Activated T-helper 1 cell treated with anti-CD3 and anti-CD28 coated beads, Interleukin-2, amount 50 U/mL, for 16 hours (primary cell): ENCODE measurements around the gene OR2A14.
"Not testable (repeated sequence)": the region's sequence is repeated elsewhere in the genome, so short reads cannot be mapped to it uniquely, and the experiment has no call there.

ENCODE experiments used
- DNase-seq, 2 donors: peaks; one replicate each; pipeline ENCODE4 v3.0.0-alpha.2; 2020; ENCODE audit warnings: low read depth in 1 of 2, low spot score in 1 of 2

Gene OR2A14, protein sequence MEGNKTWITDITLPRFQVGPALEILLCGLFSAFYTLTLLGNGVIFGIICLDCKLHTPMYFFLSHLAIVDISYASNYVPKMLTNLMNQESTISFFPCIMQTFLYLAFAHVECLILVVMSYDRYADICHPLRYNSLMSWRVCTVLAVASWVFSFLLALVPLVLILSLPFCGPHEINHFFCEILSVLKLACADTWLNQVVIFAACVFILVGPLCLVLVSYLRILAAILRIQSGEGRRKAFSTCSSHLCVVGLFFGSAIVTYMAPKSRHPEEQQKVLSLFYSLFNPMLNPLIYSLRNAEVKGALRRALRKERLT

DNA sequence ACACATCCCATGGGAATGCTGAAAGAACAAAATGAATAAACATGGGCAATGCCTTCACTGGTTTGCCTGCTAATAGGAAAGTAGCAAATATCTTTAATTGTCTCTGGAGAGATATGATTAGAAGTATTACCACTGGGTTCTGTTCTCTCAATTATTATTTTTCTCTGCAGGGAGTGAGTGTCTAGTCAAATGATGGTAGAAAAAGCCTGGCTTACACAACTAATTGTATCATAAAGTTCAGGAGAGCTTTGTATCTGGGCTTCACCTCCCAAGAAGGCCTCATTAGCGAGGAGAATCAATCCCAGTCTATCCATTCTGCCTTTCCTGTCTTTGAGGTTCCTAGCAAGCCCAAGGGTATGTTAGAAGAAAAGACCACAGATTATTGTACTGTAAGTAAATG lies at the start of gene OR2A14:
TSS of gene OR2A14 (plus strand) at position 301 of the 400 bp plus-strand sequence. CDS start 5,937 bp downstream, outside the sequence.
- DNase-seq: no peak

DNA sequence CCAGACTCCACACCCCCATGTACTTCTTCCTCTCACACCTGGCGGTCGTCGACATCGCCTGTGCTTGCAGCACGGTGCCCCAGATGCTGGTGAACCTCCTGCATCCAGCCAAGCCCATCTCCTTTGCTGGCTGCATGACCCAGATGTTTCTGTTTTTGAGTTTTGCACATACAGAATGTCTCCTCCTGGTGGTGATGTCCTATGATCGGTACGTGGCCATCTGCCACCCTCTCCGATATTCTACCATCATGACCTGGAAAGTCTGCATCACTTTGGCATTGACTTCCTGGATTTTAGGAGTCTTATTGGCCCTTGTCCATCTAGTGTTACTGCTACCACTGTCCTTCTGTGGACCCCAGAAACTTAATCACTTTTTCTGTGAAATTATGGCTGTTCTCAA lies 48.6 kb upstream of the OR2A14 start:
- no peak for DNase-seq

DNA sequence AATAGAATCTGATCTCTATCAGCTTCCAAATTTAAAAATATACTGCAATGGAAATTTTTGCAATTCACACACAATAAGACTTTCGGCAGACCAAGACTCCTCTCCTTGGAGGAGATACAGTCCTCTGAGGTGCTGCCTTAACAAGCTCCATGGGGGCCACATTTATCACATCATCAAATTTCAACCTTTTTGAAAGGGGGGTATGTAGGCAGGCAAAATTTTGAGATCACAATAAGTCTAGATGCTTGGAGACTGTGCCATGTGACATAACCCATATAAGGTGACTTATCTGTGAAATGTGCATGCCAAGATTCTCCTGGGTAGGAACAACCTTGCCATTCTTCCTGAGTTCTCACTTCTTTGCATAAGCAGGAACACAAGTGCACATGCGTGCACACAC lies 37.0 kb upstream of the OR2A14 start, which contains the start of gene OR2A12:
TSS of gene OR2A12 (plus strand) at position 301 of the 400 bp plus-strand sequence. CDS start 8,830 bp downstream, outside the sequence.
- no peak for DNase-seq

DNA sequence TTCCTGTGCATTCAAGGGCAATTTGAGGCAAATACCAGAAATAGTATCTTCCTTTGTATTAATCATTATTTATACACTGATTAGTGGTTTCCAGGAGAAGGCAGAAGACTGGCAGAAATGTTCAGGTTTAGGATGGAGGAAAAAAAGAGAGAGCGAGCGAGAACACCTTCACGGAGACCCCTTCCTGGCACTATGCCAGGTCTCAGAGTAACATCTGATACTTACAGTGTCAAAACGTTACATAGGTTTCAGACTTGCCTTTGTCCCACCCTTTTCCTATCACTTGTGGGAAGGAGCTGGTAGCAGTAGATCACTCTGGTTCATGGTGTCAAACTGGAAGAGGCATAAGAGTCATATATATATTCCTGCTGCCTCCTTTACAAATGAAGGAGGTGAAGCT lies 36.2 kb upstream of the OR2A14 start:
- DNase-seq: no peak

DNA sequence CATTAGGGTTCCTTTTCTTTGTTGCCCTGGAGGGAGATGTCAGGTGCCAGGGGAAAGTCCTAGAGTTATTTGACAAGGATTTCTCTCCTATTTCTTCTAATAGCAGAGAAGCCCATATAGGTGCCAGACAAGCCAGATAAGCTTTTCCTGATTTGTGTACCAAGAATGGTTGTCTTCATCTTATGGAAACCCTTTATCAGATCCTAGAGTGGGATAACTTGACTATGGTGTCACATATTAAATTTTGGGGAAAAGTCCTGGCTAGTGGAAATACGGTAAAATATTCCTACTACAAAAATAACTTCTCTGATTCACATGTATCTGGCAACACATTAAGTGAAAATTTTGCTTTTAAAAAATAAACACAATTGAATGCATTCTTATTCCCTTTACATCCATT lies 35.7 kb upstream of the OR2A14 start:
- no peak for DNase-seq

DNA sequence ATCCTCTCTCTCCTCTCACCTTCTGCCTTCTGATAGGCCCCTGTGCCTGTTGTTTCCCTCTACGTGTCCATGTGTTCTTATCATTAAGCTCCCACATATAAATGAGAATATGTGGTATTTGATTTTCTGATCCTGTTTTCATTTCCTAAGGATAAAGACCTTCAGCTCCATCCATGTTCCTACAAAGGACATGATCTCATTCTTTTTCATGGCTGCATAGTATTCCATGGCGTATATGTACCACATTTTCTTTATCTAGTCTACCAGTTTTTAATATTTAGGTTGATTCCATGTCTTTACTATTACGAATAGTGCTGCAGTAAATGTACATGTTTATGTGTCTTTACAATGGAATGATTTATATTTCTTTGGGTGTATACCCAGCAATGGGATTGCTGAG lies 32.3 kb upstream of the OR2A14 start:
- DNase-seq: no peak

DNA sequence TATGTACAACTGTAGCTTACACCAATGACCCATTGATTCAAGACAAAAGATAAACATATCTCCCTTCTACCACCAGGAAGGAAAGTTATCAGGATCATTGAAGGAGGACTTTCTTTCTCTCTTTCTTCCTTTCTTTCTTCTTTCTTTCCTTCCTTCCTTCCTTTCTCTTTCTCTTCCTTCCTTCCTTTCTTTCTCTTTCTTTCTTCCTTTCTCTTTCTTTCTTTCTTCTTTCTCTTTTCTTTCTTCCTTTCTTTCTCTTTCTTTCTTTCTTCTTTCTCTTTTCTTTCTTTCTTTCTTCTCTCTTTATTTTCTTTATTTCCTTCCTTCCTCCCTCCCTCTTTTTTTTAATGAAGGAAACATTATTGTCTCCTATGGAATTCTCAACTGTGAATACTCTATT lies 24.2 kb upstream of the OR2A14 start:
- no peak for DNase-seq

DNA sequence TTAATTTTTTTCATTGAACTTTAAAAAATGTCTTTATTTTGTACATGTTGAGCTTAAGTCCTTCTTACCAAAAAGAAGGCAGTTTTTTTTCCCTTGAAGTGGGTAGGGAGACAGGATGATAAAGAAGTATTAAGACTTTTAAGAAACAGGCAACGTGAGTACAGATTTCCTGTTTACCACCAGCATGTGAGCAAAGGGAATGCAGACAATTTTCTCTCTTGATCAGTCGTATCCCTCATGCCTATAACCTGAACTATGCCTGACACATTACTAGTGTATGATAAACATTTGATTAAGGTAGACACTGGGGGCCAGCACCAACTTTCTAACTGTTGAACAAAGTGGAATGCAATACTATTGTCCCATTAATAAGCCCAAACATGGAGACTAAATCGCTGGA lies 22.4 kb upstream of the OR2A14 start:
- DNase-seq: no peak

DNA sequence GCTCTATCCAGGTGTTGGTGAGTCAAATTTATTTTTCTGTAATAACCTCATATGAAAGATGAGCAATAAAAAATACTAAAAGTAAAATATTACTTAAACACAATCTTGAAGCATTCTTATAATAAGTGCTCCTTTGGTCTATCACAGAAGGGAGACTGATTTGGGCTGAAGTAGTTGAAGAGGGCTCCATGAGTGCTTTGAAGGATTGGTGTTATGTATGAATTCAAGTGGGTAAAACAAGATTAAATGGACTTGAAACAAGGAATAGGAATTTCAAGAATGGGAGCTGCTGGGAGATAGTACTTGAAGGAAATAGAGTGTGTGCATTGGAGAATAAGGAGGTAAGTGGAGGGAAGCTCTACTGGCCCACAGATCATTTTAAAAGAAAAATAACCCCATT lies 20.9 kb upstream of the OR2A14 start:
- no peak for DNase-seq

DNA sequence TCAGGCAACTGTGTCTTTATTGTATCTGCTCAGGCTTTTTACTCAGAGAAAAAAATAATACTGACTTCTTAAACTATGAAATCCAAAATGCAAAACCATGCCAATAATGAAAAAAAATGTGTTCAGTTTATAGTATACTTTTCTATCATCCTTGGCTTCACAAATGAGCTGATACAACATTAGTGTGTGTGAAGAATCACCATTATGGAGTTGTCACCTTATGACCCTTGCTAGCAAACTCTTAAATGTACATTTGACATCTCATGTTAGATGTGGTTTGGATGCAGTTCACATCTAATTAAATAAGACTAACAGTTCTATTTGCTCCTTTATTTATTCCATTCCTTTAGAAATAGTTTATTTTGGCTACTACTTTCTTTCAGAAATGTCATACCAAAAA lies 17.8 kb upstream of the OR2A14 start:
- no peak for DNase-seq

DNA sequence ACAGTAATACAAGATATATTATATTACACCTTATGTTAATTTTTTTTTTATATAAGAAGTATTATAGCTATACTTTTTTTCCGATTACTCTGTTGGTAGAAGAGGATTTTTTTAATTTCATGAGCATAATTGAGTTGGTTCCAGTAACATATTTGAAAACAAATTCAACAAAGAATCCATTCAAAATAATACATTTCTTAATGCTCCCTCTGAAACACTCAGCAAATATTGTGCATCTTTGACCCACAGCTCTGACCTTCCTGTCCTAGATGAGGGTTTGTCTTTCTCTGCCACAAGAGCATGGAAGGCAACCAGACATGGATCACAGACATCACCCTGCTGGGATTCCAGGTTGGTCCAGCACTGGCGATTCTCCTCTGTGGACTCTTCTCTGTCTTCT lies 13.7 kb upstream of the OR2A14 start, which contains the start of gene OR2A2:
TSS of gene OR2A2 (plus strand) at position 301 of the 400 bp plus-strand sequence. CDS start at position 301, 0 bp downstream.
- DNase-seq: no peak

DNA sequence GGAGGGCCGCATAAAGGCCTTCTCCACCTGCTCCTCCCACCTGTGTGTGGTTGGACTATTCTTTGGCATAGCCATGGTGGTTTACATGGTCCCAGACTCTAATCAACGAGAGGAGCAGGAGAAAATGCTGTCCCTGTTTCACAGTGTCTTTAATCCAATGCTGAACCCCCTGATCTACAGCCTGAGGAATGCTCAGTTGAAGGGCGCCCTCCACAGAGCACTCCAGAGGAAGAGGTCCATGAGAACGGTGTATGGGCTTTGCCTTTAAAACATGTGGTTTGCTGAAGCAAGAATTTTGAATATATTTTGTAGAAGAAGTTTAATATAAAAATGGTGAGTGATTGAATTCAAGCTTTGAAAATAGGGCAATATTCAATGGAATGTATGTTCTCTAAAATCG lies 12.7 kb upstream of the OR2A14 start:
- DNase-seq: no peak

DNA sequence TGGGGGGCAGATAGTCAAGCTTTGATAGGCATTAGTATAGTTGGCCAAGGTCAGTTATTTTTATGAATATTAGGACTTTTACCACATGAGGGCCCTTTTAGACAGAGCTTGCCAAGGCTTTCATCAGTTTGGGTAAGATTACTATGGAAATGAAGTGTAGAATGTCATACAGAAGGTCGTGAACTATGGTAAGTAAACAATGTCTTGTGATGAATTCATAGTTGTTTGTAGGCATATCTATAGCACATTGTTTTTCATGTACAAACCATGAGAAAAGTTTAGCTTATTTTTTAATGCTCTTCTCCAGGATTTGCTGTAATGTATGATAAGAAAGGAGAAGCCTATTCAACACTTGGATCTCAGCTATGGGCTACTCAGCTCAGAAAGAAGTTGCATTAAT lies 9.3 kb upstream of the OR2A14 start:
- DNase-seq: no peak

DNA sequence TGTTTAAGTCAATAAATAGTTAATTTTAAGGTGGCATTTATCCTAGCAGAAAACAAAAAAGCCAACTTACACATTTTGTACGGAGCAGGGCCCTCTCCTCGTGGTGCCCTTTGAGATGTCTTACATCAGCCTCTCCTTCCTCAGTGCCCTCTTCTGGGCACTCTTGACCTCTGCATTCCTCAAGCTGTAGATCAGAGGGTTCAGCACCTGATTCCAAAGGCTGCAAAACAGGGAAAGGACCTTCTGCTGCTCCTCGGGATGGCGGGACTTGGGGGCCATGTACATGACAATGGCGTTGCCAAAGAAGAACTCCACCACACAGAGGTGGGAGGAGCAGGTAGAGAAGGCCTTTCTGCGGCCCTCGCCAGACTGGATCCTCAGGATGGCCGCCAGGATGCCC lies 4.6 kb upstream of the OR2A14 start:
- DNase-seq: no peak

DNA sequence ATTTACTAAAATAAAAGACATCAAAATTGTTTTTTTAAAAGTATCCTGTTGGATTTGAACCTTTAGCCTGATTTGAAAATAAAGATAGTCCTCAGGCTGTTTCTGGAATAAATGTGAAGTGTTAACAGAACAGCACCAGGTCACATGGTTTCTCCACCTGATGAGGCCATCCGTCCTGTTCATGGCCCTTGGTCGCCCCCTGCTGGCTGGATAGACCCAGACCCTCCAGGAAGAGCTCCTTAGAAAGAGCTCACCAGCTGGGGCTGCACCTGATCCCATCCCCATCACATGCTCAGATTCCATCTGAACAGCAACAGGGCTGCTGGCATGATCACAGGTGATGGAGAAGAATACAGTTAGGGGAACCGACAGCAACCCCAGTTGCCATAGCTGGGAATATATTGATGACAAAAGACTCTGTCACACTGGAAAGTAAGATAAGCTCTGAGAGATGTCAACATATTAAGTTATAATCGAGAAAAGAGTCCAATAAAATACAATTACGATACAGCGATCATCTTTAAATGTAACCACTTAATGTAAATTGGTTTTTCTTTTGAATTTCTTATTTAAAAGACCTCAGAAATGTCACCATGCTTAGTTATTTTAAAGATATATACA lies 4.8 kb downstream of the OR2A14 start:
- DNase-seq: peak; percentile 72 to 82

DNA sequence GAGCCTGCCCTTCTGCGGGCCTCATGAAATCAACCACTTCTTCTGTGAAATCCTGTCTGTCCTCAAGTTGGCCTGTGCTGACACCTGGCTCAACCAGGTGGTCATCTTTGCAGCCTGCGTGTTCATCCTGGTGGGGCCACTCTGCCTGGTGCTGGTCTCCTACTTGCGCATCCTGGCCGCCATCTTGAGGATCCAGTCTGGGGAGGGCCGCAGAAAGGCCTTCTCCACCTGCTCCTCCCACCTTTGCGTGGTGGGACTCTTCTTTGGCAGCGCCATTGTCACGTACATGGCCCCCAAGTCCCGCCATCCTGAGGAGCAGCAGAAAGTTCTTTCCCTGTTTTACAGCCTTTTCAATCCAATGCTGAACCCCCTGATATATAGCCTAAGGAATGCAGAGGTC lies 6.6 kb downstream of the OR2A14 start:
- DNase-seq: not testable (repeated sequence)

DNA sequence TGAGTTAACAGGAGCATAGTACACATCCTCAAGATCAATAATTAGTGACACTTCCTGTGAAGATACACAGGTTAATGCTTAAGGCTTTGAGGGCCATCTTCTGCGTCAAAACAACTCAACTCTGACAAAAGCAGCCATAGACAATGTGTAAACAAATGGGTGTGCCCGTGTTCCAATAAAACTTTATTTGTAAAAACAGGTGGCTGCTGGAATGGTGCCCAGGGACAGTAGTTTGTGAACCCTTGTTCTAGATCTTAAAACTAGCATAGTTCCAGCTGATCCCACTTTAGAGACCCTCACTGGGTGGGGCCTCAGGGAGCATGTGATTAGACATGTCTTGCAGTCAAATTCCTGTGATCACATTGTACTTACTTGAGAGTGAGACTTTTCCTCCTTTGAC lies 7.8 kb downstream of the OR2A14 start:
- no peak for DNase-seq

DNA sequence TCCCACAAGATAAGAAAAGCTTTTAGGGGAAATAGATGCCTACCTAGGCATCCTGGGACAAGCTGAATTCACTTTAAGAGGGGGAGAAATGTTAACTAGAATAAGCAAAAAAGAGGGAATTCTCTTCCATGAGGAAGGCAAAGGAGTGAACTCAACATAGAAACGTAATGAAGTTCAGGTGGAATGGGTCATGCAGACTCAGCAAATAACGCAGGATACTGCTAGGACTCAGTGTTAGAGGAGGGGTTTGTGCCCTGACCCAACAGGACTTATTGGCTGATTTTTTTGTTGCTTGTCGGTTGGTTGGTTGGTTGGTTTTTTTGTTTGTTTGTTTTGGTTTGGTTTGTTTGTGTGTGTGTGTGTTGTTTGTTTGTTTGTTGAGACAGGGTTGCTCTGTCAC lies 9.3 kb downstream of the OR2A14 start:
- no peak for DNase-seq

DNA sequence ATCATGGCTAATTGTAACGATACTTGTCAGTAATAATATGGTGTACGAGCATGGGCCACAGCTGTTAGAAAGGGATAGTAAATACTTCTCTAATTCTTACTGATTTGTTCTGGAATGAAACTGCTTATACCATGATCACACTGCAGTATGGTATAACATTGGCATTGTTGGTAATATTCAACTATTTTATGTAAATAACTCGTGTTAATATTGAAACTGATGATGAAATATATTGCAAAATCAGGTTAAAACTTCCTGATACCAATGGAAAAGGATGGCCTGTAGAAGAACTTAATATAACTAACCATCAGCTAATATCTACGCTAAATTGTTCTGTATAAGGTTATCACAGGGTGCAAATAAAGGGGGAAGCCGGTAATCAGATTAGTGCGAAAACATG lies 10.3 kb downstream of the OR2A14 start:
- no peak for DNase-seq

DNA sequence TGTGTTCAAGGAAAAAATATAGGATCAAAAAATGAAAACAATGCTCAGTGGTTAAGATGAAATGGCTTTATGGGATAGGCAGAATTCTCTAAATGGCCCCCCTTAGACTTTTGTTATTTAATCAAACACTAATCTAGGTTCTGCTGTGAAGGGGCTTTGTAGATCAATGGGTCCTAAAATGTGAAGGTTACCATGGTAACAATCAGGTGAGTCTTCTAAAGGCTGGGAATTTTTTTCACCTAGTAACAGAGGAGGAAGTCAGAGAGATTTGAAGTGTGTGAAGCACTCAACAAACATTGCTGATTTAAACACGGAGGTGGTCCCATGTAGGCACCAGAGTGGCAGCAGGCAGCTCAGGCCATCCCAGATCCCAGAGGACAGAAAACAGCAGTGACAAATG lies 11.1 kb downstream of the OR2A14 start:
- no peak for DNase-seq

DNA sequence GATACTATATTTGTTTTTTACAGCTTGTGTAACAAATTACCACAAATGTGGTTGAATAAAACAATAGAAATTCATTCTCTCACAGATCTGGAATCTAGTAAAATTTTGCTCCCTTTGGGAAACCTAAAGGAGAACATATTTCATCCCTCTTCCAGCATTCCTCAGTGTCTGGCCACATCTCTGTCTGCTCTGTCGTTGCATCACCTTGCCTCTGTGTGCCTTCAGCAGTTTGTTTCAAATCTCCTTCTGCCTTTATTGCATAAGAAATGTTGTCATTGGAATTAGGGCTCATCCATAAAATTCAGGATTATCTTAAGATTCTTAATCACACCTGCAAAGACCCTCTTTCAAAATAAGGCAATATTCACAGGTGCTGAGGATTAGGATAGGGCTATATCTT lies 14.5 kb downstream of the OR2A14 start:
- no peak for DNase-seq

DNA sequence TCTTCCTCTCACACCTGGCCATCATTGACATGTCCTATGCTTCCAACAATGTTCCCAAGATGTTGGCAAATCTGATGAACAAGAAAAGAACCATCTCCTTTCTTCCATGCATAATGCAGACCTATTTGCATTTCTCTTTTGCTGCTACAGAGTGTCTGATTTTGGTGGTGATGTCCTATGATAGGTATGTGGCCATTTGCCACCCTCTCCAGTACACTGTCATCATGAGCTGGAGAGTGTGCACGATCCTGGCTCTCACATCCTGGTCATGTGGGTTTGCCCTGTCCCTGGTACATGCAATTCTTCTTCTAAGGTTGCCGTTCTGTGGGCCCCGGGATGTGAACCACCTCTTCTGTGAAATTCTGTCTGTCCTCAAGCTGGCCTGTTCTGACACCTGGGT lies 19.2 kb downstream of the OR2A14 start:
- DNase-seq: no peak

DNA sequence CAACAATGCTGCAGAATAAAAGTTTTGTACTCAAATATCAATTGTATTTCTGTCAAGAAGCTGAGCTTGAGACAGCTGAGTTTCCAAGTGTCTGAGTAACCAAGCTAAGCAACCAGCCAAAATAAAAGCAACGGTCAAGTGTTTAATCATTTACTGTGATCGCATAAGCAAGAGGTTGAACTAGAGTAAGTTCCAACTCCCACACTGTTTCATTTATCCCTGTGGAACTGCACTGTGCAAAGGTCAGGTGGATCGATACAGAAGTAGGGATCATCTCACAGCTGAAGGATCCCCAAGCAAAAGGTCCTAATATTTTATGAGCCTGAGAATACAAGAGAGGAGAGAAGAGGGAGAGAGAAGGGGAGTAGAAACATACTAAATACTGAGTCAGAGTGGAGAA lies 21.4 kb downstream of the OR2A14 start:
- no peak for DNase-seq
